ENCODE results near the gene APBB2.
"Not testable (repeated sequence)": the region's sequence is repeated elsewhere in the genome, so short reads cannot be mapped to it uniquely, and the experiment has no call there.

Gene APBB2

DNA sequence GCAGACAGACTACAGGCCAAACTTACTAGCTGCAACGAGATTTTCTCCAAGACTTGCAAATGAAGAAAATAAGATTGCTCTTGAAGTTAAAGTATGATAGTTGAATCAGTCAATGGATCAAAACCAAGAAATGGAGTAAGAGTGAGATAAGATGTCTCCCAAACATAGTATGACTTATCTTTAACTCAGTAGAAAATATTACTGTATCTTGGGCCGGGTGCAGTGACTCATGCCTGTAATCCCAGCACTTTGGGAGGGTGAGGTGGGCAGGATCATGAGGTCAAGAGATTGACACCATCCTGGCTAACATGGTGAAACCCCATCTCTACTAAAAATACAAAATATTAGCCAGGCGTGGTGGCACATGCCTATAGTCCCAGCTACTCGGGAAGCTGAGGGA is 220.0 kb downstream of the APBB2 start:
- not testable (repeated sequence) for H3K36me3 ChIP-seq (ENCODE audit: control insufficient read depth, insufficient read depth, low read length); DNase-seq; H3K27ac ChIP-seq (ENCODE audit: insufficient read depth, low read length, poor library complexity, severe bottlenecking); H3K9me3 ChIP-seq (ENCODE audit: control insufficient read depth, low read length); H3K27me3 ChIP-seq (replicated peaks; ENCODE audit: control insufficient read depth, insufficient read depth, low read length, poor library complexity, severe bottlenecking); H3K4me3 ChIP-seq (ENCODE audit: insufficient read depth, low read depth, low read length, poor library complexity, severe bottlenecking); H3K4me1 ChIP-seq (ENCODE audit: control insufficient read depth, insufficient read depth, low read length, poor library complexity, severe bottlenecking)

DNA sequence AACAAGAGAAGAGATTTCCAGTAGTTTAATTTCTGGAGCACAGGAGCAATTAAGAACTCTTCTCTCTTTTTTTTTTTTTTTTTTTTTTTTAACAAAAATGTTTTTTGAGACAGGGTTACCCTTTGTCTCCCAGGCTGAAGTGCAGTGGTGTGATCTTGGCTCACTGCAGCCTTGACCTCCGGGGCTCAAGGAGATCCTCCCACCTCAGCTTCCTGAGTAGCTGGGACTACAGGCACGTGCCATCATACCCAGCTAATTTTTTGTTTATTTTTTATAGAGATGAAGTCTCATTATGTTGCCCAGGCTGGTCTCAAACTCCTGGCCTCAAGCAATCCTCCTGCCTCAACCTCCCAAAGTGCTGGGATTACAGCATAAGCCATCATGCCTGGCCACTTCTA is 221.0 kb downstream of the APBB2 start:
- H3K27ac ChIP-seq (ENCODE audit: insufficient read depth, low read length, poor library complexity, severe bottlenecking); DNase-seq; H3K4me1 ChIP-seq (ENCODE audit: control insufficient read depth, insufficient read depth, low read length, poor library complexity, severe bottlenecking); H3K27me3 ChIP-seq (replicated peaks; ENCODE audit: control insufficient read depth, insufficient read depth, low read length, poor library complexity, severe bottlenecking); H3K9me3 ChIP-seq (ENCODE audit: control insufficient read depth, low read length); H3K36me3 ChIP-seq (ENCODE audit: control insufficient read depth, insufficient read depth, low read length); H3K4me3 ChIP-seq (ENCODE audit: insufficient read depth, low read depth, low read length, poor library complexity, severe bottlenecking): not testable (repeated sequence)

DNA sequence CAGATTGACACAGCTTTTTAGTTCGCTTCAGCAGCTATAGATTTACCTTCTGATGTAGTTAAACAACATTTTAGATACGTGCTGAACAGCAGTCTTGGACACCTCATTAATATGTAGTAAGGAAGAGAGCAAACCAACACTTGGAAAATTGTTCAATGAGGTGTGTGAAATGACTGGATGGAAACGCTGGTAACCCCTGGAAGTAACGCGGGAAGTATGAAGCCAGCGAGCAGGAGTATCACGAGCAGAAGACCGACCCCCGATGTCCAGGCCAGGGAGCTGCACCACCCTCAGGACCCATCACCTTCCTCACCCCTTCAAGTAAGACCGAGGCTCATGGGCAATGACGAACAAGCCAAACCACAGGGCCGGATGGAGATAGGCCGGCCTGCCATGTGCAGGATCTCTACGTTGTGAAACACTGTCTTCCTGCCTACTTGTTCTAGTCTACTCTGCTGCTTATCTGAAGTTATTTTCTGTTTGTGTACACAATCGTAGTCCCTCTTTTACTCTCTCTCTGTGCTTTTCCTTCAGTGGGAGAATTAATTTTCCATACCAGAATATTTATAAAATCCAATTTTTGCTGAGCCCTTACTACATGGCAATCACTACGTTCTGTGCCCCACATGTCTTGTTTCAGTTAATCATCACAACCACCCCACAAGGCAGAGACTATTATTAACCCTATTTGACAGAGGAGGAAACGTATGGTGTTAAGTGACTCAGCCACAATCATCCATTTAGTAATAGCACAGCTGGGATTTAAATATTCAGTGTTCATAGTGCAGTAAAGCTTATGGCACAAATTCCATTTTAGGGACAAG is 221.7 kb downstream of the APBB2 start:
- Histone ChIP-seq H3K36me3 (ENCODE audit: control insufficient read depth, insufficient read depth, low read length) (no peaks in the 10 kb centered on the region), H3K27me3 (replicated peaks; ENCODE audit: control insufficient read depth, insufficient read depth, low read length, poor library complexity, severe bottlenecking) (no peaks in the 10 kb centered on the region), H3K4me1 (ENCODE audit: control insufficient read depth, insufficient read depth, low read length, poor library complexity, severe bottlenecking) (no peaks in the 10 kb centered on the region), H3K4me3 (ENCODE audit: insufficient read depth, low read depth, low read length, poor library complexity, severe bottlenecking) (no peak overlapping the region), H3K27ac (ENCODE audit: insufficient read depth, low read length, poor library complexity, severe bottlenecking) (no peak overlapping the region), H3K9me3 (ENCODE audit: control insufficient read depth, low read length) (no peaks in the 10 kb centered on the region)
- DNase-seq = no peak

DNA sequence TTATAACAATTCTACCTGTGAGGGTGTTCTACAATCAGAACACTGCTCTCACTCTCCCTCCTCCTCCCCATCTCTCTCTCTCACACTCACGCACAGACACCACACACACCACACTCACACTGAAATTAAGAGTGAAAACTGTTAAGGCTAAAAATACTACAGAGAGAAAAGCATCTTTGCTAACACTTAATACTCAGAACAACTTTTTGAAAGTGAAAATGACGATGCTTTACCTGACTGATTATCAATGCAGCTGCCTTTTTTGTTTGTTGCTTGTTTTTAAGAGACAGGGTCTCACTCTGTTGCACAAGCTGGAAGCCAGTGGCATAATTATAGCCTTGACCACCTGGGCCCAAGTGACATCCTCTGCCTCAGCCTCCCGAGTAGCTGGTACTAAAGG is 222.4 kb downstream of the APBB2 start:
- H3K27ac ChIP-seq (ENCODE audit: insufficient read depth, low read length, poor library complexity, severe bottlenecking) = no peak overlapping the region

DNA sequence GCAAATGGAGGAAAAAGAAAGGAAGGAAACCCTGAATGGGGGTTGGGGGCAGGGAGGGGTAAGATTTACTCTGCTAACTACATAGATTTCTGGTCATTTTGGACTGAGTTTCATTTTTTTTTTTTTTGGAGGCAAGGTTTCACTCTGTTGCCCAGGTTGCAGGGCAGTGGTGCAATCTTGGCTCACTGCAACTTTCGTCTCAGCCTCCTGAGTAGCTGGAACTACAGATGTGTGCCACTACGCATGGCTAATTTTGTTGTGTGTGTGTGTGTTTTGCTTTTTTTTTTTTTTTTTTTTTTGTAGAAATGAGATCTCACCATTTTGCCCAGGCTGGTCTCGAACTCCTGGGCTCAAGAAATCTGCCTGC is 223.5 kb downstream of the APBB2 start:
- DNase-seq = no peak
- H3K27ac ChIP-seq (ENCODE audit: insufficient read depth, low read length, poor library complexity, severe bottlenecking) = no peak overlapping the region
- no peaks in the 10 kb centered on the region for H3K27me3 ChIP-seq (replicated peaks; ENCODE audit: control insufficient read depth, insufficient read depth, low read length, poor library complexity, severe bottlenecking)
- H3K4me1 ChIP-seq (ENCODE audit: control insufficient read depth, insufficient read depth, low read length, poor library complexity, severe bottlenecking) = no peaks in the 10 kb centered on the region
- H3K9me3 ChIP-seq (ENCODE audit: control insufficient read depth, low read length) = no peaks in the 10 kb centered on the region
- no peak overlapping the region for H3K4me3 ChIP-seq (ENCODE audit: insufficient read depth, low read depth, low read length, poor library complexity, severe bottlenecking)
- no peaks in the 10 kb centered on the region for H3K36me3 ChIP-seq (ENCODE audit: control insufficient read depth, insufficient read depth, low read length)

More for the DNA sequence above, 222.4 kb downstream of the APBB2 start:
- Histone ChIP-seq H3K4me1 (ENCODE audit: control insufficient read depth, insufficient read depth, low read length, poor library complexity, severe bottlenecking) (no peaks in the 10 kb centered on the region), H3K4me3 (ENCODE audit: insufficient read depth, low read depth, low read length, poor library complexity, severe bottlenecking) (no peak overlapping the region), H3K9me3 (ENCODE audit: control insufficient read depth, low read length) (no peaks in the 10 kb centered on the region), H3K27me3 (replicated peaks; ENCODE audit: control insufficient read depth, insufficient read depth, low read length, poor library complexity, severe bottlenecking) (no peaks in the 10 kb centered on the region), H3K36me3 (ENCODE audit: control insufficient read depth, insufficient read depth, low read length) (no peaks in the 10 kb centered on the region)
- DNase-seq = no peak

DNA sequence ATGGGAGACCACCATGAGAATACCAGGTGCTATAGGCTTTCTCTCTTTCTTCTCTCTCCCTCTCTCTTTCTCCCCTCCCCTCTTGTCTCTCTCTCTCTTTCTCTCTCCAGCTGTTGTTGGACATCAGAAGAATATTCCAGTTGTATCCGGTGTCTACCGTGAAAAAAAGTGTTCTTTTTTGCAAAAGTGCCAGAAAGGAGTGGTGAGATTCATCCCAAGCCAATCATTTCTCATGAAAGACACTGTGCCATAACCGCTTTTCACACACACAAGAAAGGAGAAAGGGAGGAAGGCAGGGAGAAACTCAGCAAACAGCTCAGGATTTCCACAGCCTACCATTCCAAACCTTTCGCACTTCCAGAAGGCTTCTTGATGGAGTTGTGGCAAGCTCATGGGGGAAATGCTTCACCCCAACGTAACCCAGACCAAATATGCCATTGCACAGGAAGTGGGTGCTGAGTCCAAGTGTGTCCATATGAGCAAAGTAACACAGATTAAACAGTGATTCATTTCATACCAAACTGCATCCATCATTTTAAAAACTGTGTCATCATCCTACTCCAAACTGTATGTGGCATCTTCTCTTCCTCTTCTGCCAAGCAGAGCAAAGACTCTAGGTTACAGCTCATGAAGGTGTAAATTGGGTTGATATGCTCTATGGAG is 224.0 kb downstream of the APBB2 start:
- H3K4me3 ChIP-seq (ENCODE audit: insufficient read depth, low read depth, low read length, poor library complexity, severe bottlenecking) = no peak overlapping the region

DNA sequence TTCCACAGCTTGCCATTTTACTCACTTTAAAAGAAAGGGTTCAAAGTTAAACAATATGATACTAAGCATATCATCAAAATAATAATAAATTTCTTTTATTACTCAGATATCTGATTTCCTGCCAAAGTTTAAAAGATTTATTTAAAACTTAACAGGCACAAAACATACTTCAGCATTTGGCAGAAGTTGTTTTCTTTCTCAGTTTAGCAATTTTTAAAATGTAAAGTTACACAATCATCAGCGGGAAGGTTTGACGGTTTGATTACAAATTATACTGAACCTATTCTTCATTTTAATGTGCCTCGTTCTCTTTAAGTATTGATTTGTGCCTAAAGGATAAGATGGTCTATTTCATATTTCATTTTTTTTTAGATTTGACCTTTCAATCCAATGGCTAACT is 227.2 kb downstream of the APBB2 start:
- no peaks in the 10 kb centered on the region for H3K9me3 ChIP-seq (ENCODE audit: control insufficient read depth, low read length)
- no peak for DNase-seq
- H3K4me3 ChIP-seq (ENCODE audit: insufficient read depth, low read depth, low read length, poor library complexity, severe bottlenecking) = no peak overlapping the region
- H3K36me3 ChIP-seq (ENCODE audit: control insufficient read depth, insufficient read depth, low read length) = no peaks in the 10 kb centered on the region
- no peaks in the 10 kb centered on the region for H3K27me3 ChIP-seq (replicated peaks; ENCODE audit: control insufficient read depth, insufficient read depth, low read length, poor library complexity, severe bottlenecking)
- H3K4me1 ChIP-seq (ENCODE audit: control insufficient read depth, insufficient read depth, low read length, poor library complexity, severe bottlenecking) = no peaks in the 10 kb centered on the region
- H3K27ac ChIP-seq (ENCODE audit: insufficient read depth, low read length, poor library complexity, severe bottlenecking) = no peak overlapping the region

More for the DNA sequence above, 224.0 kb downstream of the APBB2 start:
- no peaks in the 10 kb centered on the region for H3K9me3 ChIP-seq (ENCODE audit: control insufficient read depth, low read length)
- DNase-seq = no peak
- H3K36me3 ChIP-seq (ENCODE audit: control insufficient read depth, insufficient read depth, low read length) = no peaks in the 10 kb centered on the region
- H3K27me3 ChIP-seq (replicated peaks; ENCODE audit: control insufficient read depth, insufficient read depth, low read length, poor library complexity, severe bottlenecking) = no peaks in the 10 kb centered on the region
- H3K4me1 ChIP-seq (ENCODE audit: control insufficient read depth, insufficient read depth, low read length, poor library complexity, severe bottlenecking) = no peaks in the 10 kb centered on the region
- no peak overlapping the region for H3K27ac ChIP-seq (ENCODE audit: insufficient read depth, low read length, poor library complexity, severe bottlenecking)

DNA sequence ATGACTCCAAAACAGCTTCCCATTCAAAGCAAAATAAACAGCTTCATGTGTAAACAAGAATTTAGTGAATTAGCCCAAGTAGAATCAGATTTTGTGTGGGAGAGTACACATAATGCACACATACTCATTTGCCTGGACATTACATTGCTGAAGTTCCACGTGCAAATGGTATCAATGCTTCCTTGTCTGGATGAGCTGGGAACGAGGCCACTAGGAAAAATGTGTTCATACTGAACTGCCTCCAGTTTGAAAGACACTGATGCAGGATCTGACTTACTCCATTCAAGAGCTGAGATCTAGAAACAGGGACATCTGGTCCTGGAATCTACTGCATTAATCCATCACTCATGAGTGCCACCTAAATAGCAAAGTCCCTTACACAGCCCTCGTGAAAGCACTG is 228.0 kb downstream of the APBB2 start:
- Histone ChIP-seq H3K4me3 (ENCODE audit: insufficient read depth, low read depth, low read length, poor library complexity, severe bottlenecking) (no peak overlapping the region), H3K36me3 (ENCODE audit: control insufficient read depth, insufficient read depth, low read length) (no peaks in the 10 kb centered on the region), H3K27ac (ENCODE audit: insufficient read depth, low read length, poor library complexity, severe bottlenecking) (no peak overlapping the region), H3K4me1 (ENCODE audit: control insufficient read depth, insufficient read depth, low read length, poor library complexity, severe bottlenecking) (no peaks in the 10 kb centered on the region), H3K27me3 (replicated peaks; ENCODE audit: control insufficient read depth, insufficient read depth, low read length, poor library complexity, severe bottlenecking) (no peaks in the 10 kb centered on the region), H3K9me3 (ENCODE audit: control insufficient read depth, low read length) (no peaks in the 10 kb centered on the region)
- no peak for DNase-seq

DNA sequence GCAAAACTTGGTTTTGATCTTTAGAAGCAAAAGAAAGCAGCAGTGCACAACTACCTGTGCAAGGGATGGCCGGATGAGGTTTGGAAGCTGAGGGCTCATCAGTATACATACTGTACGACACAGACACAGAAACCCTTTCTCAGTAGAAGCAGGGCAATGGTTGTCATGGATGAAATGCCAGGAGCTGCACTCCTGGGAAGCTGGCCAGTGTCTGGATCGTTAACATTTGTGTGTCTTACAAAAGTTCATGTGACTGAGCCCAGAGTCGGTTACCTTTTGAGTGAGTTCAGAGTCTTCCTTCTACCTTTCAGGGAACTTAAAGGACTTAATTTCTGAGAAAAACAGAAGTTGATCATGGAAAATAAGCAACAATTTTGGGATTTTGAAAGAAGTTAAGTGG is 230.3 kb downstream of the APBB2 start:
- H3K36me3 ChIP-seq (ENCODE audit: control insufficient read depth, insufficient read depth, low read length) = no peaks in the 10 kb centered on the region
- H3K27ac ChIP-seq (ENCODE audit: insufficient read depth, low read length, poor library complexity, severe bottlenecking) = no peak overlapping the region
- H3K4me1 ChIP-seq (ENCODE audit: control insufficient read depth, insufficient read depth, low read length, poor library complexity, severe bottlenecking) = no peaks in the 10 kb centered on the region
- no peaks in the 10 kb centered on the region for H3K27me3 ChIP-seq (replicated peaks; ENCODE audit: control insufficient read depth, insufficient read depth, low read length, poor library complexity, severe bottlenecking)
- no peak for DNase-seq
- H3K4me3 ChIP-seq (ENCODE audit: insufficient read depth, low read depth, low read length, poor library complexity, severe bottlenecking) = no peak overlapping the region
- H3K9me3 ChIP-seq (ENCODE audit: control insufficient read depth, low read length) = no peaks in the 10 kb centered on the region

DNA sequence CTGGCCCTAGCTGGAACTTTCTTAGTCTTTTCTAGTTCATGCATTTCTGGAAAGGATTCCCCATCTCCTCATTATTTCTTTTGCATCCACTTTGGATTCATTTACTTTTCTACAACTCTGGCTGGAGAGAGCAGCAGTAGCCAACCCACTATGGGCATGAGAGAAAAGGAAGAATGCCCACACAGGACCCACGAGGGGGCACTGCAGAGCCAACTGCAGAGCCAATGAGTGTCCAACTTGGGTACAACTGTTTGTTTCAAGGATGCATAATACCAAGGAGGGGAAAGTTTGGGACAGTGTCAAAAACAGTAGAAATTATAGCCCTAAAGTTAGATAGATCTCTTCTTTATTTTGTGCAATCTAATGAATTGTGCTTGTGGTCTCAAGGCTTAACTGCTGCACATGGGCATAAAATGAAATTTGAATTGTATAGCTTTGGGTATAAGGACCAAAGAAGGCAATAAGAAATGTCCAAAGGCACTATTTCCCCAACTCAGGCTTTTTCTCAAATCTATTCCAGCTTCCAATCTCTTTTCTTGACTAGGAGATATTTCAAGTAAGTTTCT is 233.9 kb downstream of the APBB2 start:
- Histone ChIP-seq H3K4me3 (ENCODE audit: insufficient read depth, low read depth, low read length, poor library complexity, severe bottlenecking) (no peak overlapping the region), H3K4me1 (ENCODE audit: control insufficient read depth, insufficient read depth, low read length, poor library complexity, severe bottlenecking) (no peaks in the 10 kb centered on the region), H3K27ac (ENCODE audit: insufficient read depth, low read length, poor library complexity, severe bottlenecking) (no peak overlapping the region), H3K27me3 (replicated peaks; ENCODE audit: control insufficient read depth, insufficient read depth, low read length, poor library complexity, severe bottlenecking) (no peaks in the 10 kb centered on the region), H3K36me3 (ENCODE audit: control insufficient read depth, insufficient read depth, low read length) (no peaks in the 10 kb centered on the region), H3K9me3 (ENCODE audit: control insufficient read depth, low read length) (no peaks in the 10 kb centered on the region)
- DNase-seq = no peak
